Posterior vena cava (tissue), 2 donors: Measurements from ENCODE around the gene RAB3IL1. TPM values are rescaled to one million over a fixed set of nuclear protein-coding genes. Genes with fewer than 3 reads are reported as not detected.
"Not testable (repeated sequence)": the region's sequence is repeated elsewhere in the genome, so short reads cannot be mapped to it uniquely, and the experiment has no call there.

Experiments
- DNase-seq: peaks from one replicate; pipeline ENCODE4 v3.0.0-alpha.2; 2020; ENCODE audit warnings: low spot score
- intact Hi-C, 2 donors: fragments of 100-400 bp; cut with DNase I; formaldehyde crosslinking; loops; one replicate each; pipeline versions ENCODE4 v1.14.1 to v1.14.2; 2022 to 2023
- total RNA-seq, 2 donors: library from RNA; stranded (reverse); fragmentation: NEBNext Ultra II Directional; extraction: Animal tissue kit (Norgen Biotek cat#: 25700); gene quantifications; one replicate each; pipeline ENCODE4 v1.2.1, GENCODE V29; 2021
- donor health status: DM: yes; HTN: yes; CAD: no.
- donor health status: DM: yes; HTN: yes; CAD: no.

The RAB3IL1 gene
- total RNA-seq, 2 donors from 2014 or later, result 26.7 to 31.5 TPM

GRCh38 chr11:61882267-61882666 lies 35.1 kb downstream of the RAB3IL1 start:
- DNase-seq, intact Hi-C loops: not testable (repeated sequence)

GRCh38 chr11:61881397-61881796 lies 36.0 kb downstream of the RAB3IL1 start:
- no peak for DNase-seq
- intact Hi-C loops, result no loop called here

- intact Hi-C loops, result no loop called here
Observed at GRCh38 chr11:61880454-61880853, 36.9 kb downstream of the RAB3IL1 start.

DNA sequence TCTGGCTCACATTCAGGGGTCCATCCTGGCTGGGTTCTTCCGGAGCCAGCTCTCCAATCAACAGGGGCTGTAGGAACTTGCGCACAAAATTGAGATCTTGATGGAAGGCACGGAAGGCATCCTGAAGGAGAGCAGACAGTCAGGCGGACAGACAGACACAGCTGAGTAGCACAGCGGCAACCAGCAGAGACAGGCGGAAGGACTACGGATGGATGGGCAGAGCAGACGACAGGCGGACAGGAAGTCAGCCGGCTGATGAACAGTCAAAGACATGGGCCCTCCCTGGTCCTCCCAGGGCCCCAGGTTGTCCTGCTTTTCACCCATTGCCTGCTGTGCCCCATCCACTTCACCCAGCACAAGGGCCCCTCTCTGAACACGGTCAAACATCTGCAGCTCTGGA lies 37.3 kb downstream of the RAB3IL1 start:
- intact Hi-C loops, result no loop called here
- no peak for DNase-seq

More at GRCh38 chr11:61880454-61880853, 36.9 kb downstream of the RAB3IL1 start:
- DNase-seq, result no peak

DNA sequence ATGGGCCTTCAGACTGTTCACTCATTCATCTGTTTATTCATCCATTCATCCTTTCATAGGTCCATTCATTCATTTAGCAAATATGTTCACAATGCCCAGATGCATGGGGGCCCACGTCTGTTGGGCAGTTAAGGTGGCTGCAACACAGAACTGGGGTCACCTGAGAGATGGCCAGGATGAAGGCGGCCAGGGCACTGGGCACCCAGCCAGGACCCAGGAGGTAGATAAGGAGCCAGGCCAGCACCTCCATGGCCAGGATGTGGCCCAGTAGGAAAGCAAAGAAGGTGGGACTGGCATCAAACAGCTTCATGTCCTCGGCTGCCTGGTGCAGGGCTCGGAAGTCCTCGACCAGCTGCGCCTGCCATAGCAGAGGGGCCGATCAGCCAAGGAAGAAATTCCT lies 38.2 kb downstream of the RAB3IL1 start:
- DNase-seq, result no peak
- intact Hi-C loops, result no loop called here

DNA sequence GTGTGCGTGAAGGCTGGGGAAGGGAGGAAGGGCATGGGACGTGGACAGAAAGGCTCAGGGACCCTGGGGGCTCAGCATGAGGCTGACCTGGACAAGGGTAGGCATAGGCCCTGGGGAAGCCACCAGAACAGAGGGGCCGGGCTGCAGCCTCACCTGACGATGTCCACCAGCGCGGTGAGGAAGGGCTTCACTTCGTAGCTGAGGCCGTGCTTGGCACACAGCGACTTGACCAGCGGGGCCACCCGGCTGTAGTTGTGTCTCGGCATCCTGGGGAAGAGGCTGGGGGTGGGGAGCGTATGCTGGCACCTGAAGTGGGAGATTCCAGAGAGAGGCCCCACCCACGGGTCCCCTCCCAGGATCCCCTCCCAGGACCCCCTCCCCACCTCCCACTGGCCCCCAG lies 41.7 kb downstream of the RAB3IL1 start:
- intact Hi-C loops, result no loop called here
- no peak for DNase-seq

GRCh38 chr11:61874853-61875252 lies 42.5 kb downstream of the RAB3IL1 start:
- intact Hi-C loops, result no loop called here
- no peak for DNase-seq

DNA sequence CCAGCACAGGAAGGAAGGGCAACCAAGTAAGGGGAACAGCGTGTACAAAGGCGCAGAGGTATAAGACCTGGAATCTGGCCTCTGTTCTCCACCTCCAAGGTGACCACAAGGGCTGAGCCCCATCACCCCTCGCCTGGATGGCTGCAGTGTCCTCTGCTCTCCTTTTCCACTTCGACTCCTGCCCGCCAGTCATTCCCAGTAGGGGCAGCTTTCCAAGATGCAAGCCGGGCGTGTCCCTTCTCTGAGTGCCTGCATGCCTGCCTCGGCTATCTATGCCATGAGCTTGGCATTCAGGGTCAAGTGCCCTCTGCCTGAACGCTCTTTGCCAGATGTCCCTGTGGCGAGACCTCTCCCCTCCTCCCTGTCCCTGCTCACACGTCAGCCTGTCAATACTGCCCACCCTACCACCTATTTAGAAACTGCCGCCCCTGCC lies 43.0 kb downstream of the RAB3IL1 start:
- intact Hi-C loops, result no loop called here

GRCh38 chr11:61873588-61874376 lies 43.6 kb downstream of the RAB3IL1 start:
- intact Hi-C loops, result loop anchor here in 1 of 2 donors (2.0 kb wide), 1 partner anchor 75 kb away; no protein-coding TSS in a partner anchor

More for the DNA sequence above, 43.0 kb downstream of the RAB3IL1 start:
- DNase-seq, result no peak

DNA sequence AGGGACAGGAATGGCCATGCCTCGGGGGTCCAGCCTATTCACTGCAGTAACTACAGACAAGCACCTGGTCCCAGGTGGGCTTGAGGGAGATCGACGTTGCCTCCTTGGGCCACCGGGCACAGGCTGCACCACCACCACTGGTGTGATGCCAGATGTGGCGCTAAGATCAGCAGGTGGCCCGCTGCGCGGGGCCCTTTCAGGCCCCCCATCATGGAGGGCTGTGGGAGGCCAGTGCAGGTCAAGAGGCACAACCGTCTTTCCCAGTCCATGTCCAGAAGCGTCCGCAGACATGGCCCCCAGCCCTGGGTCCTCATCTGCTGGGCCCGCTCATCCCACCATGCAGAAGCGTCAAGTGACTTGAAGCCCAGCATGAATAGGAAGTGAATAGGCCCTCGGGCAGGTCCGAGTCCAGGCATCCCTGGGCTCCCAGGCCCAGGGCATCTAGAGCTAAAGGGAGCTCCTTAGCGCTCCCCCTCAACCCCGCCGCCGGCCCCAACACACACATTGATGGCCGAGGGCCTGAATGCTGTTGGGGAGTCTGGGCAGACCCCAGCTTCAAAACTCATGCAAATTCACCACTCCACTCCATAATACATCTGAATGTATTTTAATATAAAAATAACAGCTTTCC lies 44.3 kb downstream of the RAB3IL1 start:
- intact Hi-C loops, result loop anchor here in 1 of 2 donors (2.0 kb wide), 1 partner anchor 74 kb away; no protein-coding TSS in a partner anchor
- DNase-seq, result no peak

More at GRCh38 chr11:61873588-61874376, 43.6 kb downstream of the RAB3IL1 start:
- no peak for DNase-seq

- intact Hi-C loops, result no loop called here
- peak; percentile 96 for DNase-seq
Observed at GRCh38 chr11:61871158-61871597, 46.2 kb downstream of the RAB3IL1 start.

- intact Hi-C loops, result no loop called here
- DNase-seq, result no peak
Observed at GRCh38 chr11:61870541-61871031, 46.8 kb downstream of the RAB3IL1 start.

GRCh38 chr11:61869708-61870451 lies 47.5 kb downstream of the RAB3IL1 start:
- no peak for DNase-seq
- intact Hi-C loops, result no loop called here

GRCh38 chr11:61869429-61869707 lies 48.0 kb downstream of the RAB3IL1 start:
- intact Hi-C loops, result no loop called here
- no peak for DNase-seq

DNA sequence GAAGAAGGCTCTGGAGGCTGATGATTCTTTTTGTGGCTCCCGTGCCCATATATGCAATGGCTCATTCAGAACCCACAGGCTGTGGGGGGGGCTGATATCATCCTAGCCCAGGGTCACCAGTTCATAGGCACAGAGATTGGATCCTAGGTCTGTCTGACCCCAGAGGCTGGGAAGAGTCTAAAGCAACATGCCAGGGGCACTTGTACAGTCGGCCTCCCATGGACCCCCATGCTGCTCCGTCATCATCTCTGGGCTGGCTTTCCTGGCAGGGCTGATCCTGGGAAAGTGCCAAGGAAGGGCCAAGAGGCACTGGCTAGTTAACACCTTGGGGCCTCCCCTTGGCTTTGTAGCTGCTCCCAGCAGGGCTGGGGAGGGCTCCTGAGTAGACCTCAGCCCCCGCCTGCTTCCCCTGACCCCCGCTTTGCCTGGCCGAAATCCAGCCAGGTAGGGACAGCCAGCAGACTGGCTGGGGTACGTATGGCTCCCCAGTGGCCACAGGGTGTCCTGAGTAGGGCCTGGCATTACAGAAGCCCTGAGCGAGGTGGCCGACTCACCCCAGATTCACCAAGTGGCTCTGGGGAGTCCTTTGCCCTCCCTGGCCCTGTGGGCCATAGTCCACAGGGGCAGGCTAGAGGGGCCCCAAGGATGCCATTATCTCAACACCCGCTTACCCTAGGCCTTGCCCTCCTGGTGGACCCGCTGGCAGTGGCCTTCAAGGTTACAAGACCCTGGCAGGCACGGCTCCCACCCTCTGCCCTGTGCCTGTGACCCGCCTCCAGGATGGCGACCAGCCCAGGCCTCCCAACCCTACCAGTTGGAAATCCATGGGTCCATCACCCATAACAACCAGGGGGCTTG lies 48.6 kb downstream of the RAB3IL1 start:
- intact Hi-C loops, result no loop called here
- no peak for DNase-seq

GRCh38 chr11:61866958-61867343 lies 50.4 kb downstream of the RAB3IL1 start:
- intact Hi-C loops, result no loop called here
- DNase-seq, result no peak

DNA sequence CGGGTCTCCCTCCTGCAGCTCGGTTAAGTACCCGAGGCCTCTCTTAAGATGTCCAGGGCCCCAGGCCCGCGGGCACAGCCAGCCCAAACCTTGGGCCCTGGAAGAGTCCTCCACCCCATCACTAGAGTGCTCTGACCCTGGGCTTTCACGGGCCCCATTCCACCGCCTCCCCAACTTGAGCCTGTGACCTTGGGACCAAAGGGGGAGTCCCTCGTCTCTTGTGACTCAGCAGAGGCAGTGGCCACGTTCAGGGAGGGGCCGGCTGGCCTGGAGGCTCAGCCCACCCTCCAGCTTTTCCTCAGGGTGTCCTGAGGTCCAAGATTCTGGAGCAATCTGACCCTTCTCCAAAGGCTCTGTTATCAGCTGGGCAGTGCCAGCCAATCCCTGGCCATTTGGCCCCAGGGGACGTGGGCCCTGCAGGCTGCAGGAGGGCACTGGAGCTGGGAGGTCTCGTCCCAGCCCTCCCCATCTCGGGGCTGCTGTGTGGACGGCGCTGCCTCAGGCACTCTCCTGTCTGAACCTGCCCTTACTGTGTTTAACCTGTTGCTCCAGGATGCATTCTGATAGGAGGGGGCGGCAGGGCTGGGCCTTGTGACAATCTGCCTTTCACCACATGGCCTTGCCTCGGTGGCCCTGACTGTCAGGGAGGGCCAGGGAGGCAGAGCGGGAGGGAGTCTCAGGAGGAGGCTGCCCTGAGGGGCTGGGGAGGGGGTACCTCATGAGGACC lies 51.0 kb downstream of the RAB3IL1 start:
- intact Hi-C loops, result no loop called here
- DNase-seq, result no peak
